ENCODE measurements around the gene PUDP. TPM values are rescaled to one million over a fixed set of nuclear protein-coding genes. Genes with fewer than 3 reads are reported as not detected.

The PUDP gene
- total RNA-seq, 1 experiment from 2014 or later = 20.3 TPM

- no peak for TF ChIP-seq ZNF274 (IDR thresholded peaks at IDR 0.05; ENCODE audit: low read depth, low read length)
- no peak for TF ChIP-seq ELF1 (IDR thresholded peaks at IDR 0.05; ENCODE audit: borderline replicate concordance, low read depth)
- no peak for TF ChIP-seq POLR2A (IDR thresholded peaks at IDR 0.05; ENCODE audit: borderline replicate concordance, extremely low read depth, insufficient read depth, insufficient read length)
- TF ChIP-seq MAX (IDR thresholded peaks at IDR 0.05) = no peak
- TF ChIP-seq REST (IDR thresholded peaks at IDR 0.05; ENCODE audit: low read depth) = no peak
- TF ChIP-seq JUND (IDR thresholded peaks at IDR 0.05) = no peak
- TF ChIP-seq ZFX (IDR thresholded peaks at IDR 0.05) = no peak
- no peak for TF ChIP-seq POLR2AphosphoS5 (IDR thresholded peaks at IDR 0.05; ENCODE audit: low read depth, low read length)
- TF ChIP-seq EZH2 (IDR thresholded peaks at IDR 0.05) = no peak
Observed at GRCh38 chrX:7021991-7022390, 126.0 kb downstream of the PUDP start (continued).

- no TSS peak for BruUV-seq (replicated peaks)
- no peak overlapping the region for H3K27ac ChIP-seq (ENCODE audit: low read depth, low read length)
- no peak overlapping the region for H3K4me3 ChIP-seq (replicated peaks in 1 of 2; ENCODE audit: low read depth in 1 of 2, low read length in 2 of 2)
- CTCF ChIA-PET = no interaction called here
- POLR2A ChIA-PET = no interaction called here
- H4K20me1 ChIP-seq (ENCODE audit: insufficient read depth) = no peaks in the 10 kb centered on the region
- RAD21 ChIA-PET (ENCODE audit: low non-redundant PET in 1 of 2, low total read pairs in 2 of 2, uncharacterized antibody in 2 of 2, unreplicated experiment in 2 of 2) = no interaction called here
- no peak overlapping the region for H3K4me2 ChIP-seq (ENCODE audit: low read length)
- intact Hi-C loops (cut with micrococcal nuclease) = no loop called here
- no peak overlapping the region for H3K9ac ChIP-seq (ENCODE audit: low read length)
- H3K79me2 ChIP-seq (ENCODE audit: insufficient read depth, low read length) = no peaks in the 10 kb centered on the region
- no peaks in the 10 kb centered on the region for H3K4me1 ChIP-seq (ENCODE audit: control insufficient read depth in 1 of 2, insufficient read depth in 2 of 2, low read length in 2 of 2)
- TF ChIP-seq CTCF (IDR thresholded peaks at IDR 0.05 in 2 of 3, conservative IDR thresholded peaks at IDR 0.05 in 1 of 3; ENCODE audit: borderline replicate concordance in 1 of 3, insufficient read depth in 1 of 3, low read depth in 2 of 3, low read length in 2 of 3) (no peak), CEBPB (IDR thresholded peaks at IDR 0.05; ENCODE audit: low read depth) (no peak), MAX (IDR thresholded peaks at IDR 0.05) (no peak), ZNF274 (IDR thresholded peaks at IDR 0.05; ENCODE audit: low read depth, low read length) (no peak), FOSL1 (IDR thresholded peaks at IDR 0.05; ENCODE audit: low read depth) (no peak), ZBTB33 (IDR thresholded peaks at IDR 0.05; ENCODE audit: extremely low read depth, insufficient replicate concordance, low read length) (no peak), EGR1 (IDR thresholded peaks at IDR 0.05; ENCODE audit: low read depth) (no peak), POLR2A (IDR thresholded peaks at IDR 0.05; ENCODE audit: borderline replicate concordance, extremely low read depth, insufficient read depth, insufficient read length) (no peak), ELF1 (IDR thresholded peaks at IDR 0.05; ENCODE audit: borderline replicate concordance, low read depth) (no peak), CBX3 (IDR thresholded peaks at IDR 0.05; ENCODE audit: low read depth) (no peak), YY1 (IDR thresholded peaks at IDR 0.05; ENCODE audit: extremely low read depth, insufficient replicate concordance, low read depth, low read length) (no peak), POLR2AphosphoS5 (IDR thresholded peaks at IDR 0.05; ENCODE audit: low read depth, low read length) (no peak), JUND (IDR thresholded peaks at IDR 0.05) (no peak), EZH2 (IDR thresholded peaks at IDR 0.05) (no peak)
- no peaks in the 10 kb centered on the region for H3K36me3 ChIP-seq (ENCODE audit: control insufficient read depth in 1 of 2, insufficient read depth in 2 of 2, low read length in 2 of 2)
- no peaks in the 10 kb centered on the region for H3K9me3 ChIP-seq (ENCODE audit: control insufficient read depth in 1 of 2, insufficient read depth in 1 of 2, low read depth in 1 of 2, low read length in 2 of 2)
- no peak overlapping the region for H2AFZ ChIP-seq (ENCODE audit: low read depth, low read length, poor library complexity, severe bottlenecking)
- DNase-seq (ENCODE audit: low read depth, low spot score) (no peak), ATAC-seq (no peak)
- no peaks in the 10 kb centered on the region for H3K27me3 ChIP-seq (ENCODE audit: insufficient read depth, low read length)
- H3K9me2 ChIP-seq (ENCODE audit: insufficient read depth) = no peaks in the 10 kb centered on the region
Observed at GRCh38 chrX:7019555-7019954, 128.4 kb downstream of the PUDP start.

Data from HCT116 (cell line).